ENCODE data around the gene PTPRG. TPM values are rescaled to one million over a fixed set of nuclear protein-coding genes. Genes with fewer than 3 reads are reported as not detected.

The PTPRG gene
- total RNA-seq, 2 donors from 2014 or later, result 33.9 to 39.2 TPM

DNA sequence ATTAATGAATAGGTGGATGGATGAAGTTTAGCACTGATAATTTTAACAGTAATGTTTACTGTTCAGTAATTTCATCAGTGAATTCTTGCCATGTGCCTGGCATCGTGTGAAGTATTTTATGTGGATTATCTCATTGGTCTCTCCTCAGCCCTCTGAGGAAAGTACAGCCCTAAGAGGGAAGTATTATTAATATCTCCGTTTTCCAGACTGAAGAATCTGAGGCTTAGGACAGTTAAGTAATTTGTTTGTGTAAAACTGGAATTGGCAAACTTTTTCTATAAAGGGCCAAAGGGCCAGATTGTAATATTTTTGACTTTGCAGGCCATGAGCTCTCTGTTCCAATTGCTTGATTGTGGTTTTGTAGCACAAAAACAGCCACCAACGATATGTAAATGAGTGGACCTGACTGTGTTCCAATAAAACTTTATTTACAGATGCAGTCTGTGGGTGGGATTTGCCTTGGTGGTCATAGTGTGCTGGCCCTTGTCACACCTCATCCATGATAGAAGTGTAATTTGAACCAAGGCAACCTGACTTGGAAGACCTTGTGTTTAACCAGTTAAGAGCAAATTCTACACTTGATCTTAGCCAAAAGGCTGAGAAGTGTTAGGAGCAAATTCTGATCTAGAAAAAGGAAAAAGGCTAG lies 556.7 kb downstream of the PTPRG start:
- Histone ChIP-seq H3K27ac (peak overlapping the region in 1 of 2 donors; percentile 59), H3K4me1 (peaks cover 0 to 5% of the 10 kb centered on the region in 2 donors), H3K9me3 (peaks cover 0 to 6% of the 10 kb centered on the region in 2 donors), H3K4me3 (no peak overlapping the region), H3K36me3 (no peaks in the 10 kb centered on the region), H3K27me3 (no peaks in the 10 kb centered on the region)
- TF ChIP-seq, protein P1, sequence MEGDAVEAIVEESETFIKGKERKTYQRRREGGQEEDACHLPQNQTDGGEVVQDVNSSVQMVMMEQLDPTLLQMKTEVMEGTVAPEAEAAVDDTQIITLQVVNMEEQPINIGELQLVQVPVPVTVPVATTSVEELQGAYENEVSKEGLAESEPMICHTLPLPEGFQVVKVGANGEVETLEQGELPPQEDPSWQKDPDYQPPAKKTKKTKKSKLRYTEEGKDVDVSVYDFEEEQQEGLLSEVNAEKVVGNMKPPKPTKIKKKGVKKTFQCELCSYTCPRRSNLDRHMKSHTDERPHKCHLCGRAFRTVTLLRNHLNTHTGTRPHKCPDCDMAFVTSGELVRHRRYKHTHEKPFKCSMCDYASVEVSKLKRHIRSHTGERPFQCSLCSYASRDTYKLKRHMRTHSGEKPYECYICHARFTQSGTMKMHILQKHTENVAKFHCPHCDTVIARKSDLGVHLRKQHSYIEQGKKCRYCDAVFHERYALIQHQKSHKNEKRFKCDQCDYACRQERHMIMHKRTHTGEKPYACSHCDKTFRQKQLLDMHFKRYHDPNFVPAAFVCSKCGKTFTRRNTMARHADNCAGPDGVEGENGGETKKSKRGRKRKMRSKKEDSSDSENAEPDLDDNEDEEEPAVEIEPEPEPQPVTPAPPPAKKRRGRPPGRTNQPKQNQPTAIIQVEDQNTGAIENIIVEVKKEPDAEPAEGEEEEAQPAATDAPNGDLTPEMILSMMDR (IDR thresholded peaks at IDR 0.05), result no peak
- DNase-seq (ENCODE audit: low spot score), result no peak

DNA sequence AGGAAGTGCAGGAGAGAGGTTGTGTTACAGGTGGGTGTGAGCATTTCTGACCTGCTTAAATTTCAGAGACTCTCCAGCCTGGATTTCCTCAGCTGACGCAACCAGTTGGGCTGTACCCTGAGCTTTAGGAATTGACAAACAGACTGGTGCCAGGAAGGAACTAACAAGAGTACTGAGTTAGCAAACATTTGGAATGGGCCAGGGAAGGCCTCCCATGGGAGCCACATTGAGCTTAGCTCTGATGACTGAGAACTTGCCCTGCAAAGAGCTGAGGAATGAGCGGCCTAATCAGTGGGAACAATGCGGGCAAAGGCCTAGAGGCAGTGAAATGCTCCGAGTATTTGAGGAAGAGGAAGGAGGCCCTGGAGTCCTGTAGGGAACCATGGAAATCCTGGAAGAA lies 557.8 kb downstream of the PTPRG start:
- Histone ChIP-seq H3K9me3 (peaks cover 0 to 14% of the 10 kb centered on the region in 2 donors), H3K36me3 (no peaks in the 10 kb centered on the region), H3K4me1 (peaks cover 0 to 5% of the 10 kb centered on the region in 2 donors), H3K4me3 (no peak overlapping the region), H3K27me3 (no peaks in the 10 kb centered on the region), H3K27ac (peak overlapping the region in 1 of 2 donors; percentile 59)
- peak; percentile 83 for DNase-seq (ENCODE audit: low spot score)
- TF ChIP-seq, protein P1 (IDR thresholded peaks at IDR 0.05), result no peak

DNA sequence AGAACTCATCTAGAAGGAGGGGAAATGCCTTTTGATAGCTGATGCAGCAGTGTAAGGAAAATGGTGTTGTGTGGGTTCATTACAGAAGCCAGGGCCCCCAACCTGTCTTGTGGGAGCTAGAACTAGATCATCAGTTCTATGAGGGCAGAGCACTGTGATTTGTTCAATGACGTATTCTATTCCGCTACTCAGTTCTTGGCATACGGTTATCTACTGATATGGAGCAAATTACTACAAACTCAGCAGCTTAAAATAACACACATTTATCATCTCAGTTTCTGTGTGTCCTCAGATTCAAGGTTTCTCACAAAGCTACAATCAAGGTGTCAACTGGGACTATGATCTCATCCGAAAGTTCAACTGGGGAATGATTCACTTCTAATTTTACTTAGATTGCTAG lies 561.4 kb downstream of the PTPRG start:
- no peak for DNase-seq (ENCODE audit: low spot score)

DNA sequence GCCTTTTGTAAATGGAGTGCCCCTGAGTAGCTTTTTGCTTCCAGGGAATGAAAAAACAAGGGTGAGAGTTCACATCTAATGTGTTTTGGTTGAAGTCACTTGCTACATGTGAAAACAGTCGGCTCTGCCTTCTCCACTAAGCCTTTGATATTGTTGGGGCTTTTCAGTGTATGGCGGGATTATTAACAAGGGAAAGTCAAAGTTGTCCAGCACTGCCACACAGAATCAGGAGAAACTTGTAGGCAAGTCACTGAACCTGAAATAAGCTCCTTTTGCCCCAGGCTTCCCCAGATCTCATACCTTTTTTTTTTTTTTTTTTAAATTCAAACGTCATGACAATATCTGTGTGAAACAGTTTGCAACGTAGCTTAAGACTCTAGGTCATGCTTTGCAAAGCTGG lies 564.0 kb downstream of the PTPRG start:
- H3K9me3 ChIP-seq, result peaks cover 0 to 14% of the 10 kb centered on the region in 2 donors
- no peaks in the 10 kb centered on the region for H3K4me1 ChIP-seq
- H3K27ac ChIP-seq, result no peak overlapping the region
- no peak overlapping the region for H3K4me3 ChIP-seq
- no peak for DNase-seq (ENCODE audit: low spot score)
- no peaks in the 10 kb centered on the region for H3K36me3 ChIP-seq
- H3K27me3 ChIP-seq, result no peaks in the 10 kb centered on the region
- TF ChIP-seq, protein P1 (IDR thresholded peaks at IDR 0.05), result no peak

More for the DNA sequence above, 561.4 kb downstream of the PTPRG start:
- Histone ChIP-seq H3K4me3 (no peak overlapping the region), H3K27ac (peak overlapping the region in 1 of 2 donors; percentile 31), H3K4me1 (peaks cover 0 to 5% of the 10 kb centered on the region in 2 donors), H3K36me3 (no peaks in the 10 kb centered on the region), H3K27me3 (no peaks in the 10 kb centered on the region), H3K9me3 (peaks cover 0 to 14% of the 10 kb centered on the region in 2 donors)
- TF ChIP-seq, protein P1 (IDR thresholded peaks at IDR 0.05), result no peak

DNA sequence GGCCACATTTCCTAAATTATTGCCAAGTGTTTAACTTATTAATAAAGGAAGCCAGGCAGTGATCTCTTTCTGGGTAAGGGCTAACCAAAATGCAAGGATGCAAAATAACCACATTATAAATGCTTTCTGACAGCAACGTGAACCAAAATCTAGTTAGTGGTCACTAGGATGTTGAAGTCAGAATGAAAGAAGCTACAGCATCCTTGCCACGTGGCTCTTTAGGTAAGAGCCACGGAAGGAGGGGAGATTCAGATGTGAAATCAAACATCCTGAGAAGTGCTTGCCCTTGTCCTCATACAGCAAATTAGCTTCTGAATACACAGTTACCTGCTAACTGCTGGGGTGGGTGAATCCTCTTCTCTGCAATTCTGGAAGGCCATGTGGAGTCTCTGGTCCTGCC lies 565.7 kb downstream of the PTPRG start:
- no peak overlapping the region for H3K4me3 ChIP-seq
- no peak overlapping the region for H3K27ac ChIP-seq
- TF ChIP-seq, protein P1 (IDR thresholded peaks at IDR 0.05), result no peak
- no peaks in the 10 kb centered on the region for H3K36me3 ChIP-seq
- no peak for DNase-seq (ENCODE audit: low spot score)
- H3K4me1 ChIP-seq, result peaks cover 0 to 6% of the 10 kb centered on the region in 2 donors
- peaks cover 0 to 14% of the 10 kb centered on the region in 2 donors for H3K9me3 ChIP-seq
- no peaks in the 10 kb centered on the region for H3K27me3 ChIP-seq

DNA sequence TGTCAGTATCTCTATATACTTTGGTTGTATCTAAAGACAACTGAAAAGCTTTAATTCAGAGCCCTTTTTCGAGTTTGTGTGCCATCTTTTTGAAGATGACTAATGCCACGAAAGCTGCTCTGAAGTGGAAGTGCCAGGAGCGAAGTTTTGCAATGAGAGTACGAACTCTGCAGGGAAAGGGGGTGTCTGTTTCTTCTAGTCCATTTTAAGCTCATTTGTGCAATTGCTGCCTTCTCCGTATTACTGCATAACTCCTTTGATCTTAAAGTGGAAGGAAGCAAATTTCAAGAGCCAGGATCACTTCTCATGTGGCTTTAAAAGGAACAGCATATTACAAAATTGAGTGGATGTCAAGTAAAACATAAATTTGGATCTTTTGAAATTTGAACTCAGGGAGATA lies 566.7 kb downstream of the PTPRG start:
- peaks cover 0 to 9% of the 10 kb centered on the region in 2 donors for H3K4me1 ChIP-seq
- H3K9me3 ChIP-seq, result peaks cover 0 to 8% of the 10 kb centered on the region in 2 donors
- H3K27me3 ChIP-seq, result no peaks in the 10 kb centered on the region
- H3K36me3 ChIP-seq, result no peaks in the 10 kb centered on the region
- DNase-seq (ENCODE audit: low spot score), result no peak
- H3K4me3 ChIP-seq, result no peak overlapping the region
- H3K27ac ChIP-seq, result no peak overlapping the region
- TF ChIP-seq, protein P1 (IDR thresholded peaks at IDR 0.05), result no peak
